Measurements from ENCODE around the gene SRGAP1.

SRGAP1 gene

DNA sequence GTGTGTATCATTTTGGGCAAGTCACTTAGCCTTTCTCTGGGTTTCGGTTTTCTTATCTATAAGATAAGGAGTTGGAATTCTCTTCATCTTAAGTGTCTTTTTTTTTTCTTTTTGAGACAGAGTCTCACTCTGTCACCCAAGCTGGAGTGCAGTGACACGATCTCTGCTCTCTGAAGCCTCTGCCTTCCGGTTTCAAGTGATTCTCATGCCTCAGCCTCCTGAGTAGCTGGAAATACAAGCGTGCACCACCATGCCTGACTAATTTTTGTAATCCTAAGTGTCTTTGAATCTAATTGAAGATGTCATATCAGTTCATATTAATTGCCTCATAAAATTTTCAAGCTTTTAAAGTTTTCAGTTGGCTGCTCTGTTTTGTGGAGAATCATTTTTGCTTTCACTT lies 4.0 kb downstream of the SRGAP1 start:
- TF ChIP-seq GATA3 (IDR thresholded peaks at IDR 0.05; ENCODE audit: low read depth, low read length), result no peak
- no peak for TF ChIP-seq GATA2 (IDR thresholded peaks at IDR 0.05; ENCODE audit: low read depth, low read length)

DNA sequence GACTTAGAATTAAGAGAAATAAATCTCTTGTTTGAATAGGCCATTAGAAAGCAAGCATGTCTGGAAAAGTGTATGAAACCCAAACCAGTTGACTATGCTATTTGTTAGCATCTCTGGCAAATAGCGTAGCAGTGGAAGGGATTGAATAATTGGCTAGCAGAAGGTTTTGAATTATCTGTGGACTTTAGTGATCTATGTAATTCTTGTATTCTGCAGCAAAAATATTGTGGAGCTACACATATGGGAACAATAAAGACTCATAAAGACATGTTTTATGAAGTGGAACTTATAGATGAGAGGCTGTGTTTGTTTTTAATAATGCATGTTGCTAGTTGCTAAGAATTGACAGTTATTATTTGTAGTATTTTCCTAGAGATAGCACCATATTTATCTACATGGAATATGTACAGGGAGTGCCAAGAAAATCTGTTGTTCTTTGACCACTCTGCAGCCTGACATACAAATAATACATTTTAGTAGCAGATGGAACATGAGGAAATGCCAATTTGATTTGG lies 4.7 kb downstream of the SRGAP1 start:
- TF ChIP-seq GATA3 (IDR thresholded peaks at IDR 0.05; ENCODE audit: low read depth, low read length) (no peak), GATA2 (IDR thresholded peaks at IDR 0.05; ENCODE audit: low read depth, low read length) (no peak)

DNA sequence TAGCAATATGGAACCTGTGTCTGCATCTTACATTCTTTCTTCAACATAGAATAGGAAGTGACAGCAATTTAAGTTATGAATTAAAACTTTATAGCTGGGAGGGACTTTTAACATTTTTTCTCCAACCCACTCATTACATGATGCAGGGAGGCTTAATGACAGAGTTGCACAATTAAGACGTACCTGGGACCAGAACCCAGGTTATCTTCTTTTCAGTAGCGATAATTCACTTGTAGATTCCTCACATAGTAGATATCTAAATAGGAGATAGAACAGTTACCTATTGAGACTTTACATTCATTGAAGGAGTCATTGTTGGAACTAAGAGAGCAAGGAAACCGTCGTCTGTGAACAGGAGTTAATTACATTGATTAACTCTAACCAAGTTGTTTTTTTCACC lies 5.1 kb downstream of the SRGAP1 start:
- TF ChIP-seq GATA2 (IDR thresholded peaks at IDR 0.05; ENCODE audit: low read depth, low read length) (no peak), GATA3 (IDR thresholded peaks at IDR 0.05; ENCODE audit: low read depth, low read length) (no peak)

DNA sequence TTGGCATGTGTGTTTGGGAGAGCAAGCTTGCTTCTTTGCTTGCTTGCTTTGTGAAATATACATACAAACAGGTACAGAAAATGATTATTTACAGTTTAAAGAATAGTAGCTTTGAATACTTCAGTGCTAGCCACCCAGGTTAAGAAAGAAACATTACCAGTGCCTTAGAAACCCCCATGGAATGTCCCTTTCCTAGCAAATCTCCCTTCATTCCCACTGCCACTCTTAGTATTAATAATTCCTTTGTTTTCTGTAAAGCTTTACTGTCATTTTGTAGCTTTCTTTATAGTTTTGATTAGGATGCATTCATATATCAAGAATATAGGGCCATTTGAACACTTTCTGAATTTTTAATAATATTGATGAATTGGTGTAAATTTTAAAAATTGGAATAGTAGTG lies 9.5 kb downstream of the SRGAP1 start:
- no peak for TF ChIP-seq GATA3 (IDR thresholded peaks at IDR 0.05; ENCODE audit: low read depth, low read length)
- no peak for TF ChIP-seq GATA2 (IDR thresholded peaks at IDR 0.05; ENCODE audit: low read depth, low read length)

DNA sequence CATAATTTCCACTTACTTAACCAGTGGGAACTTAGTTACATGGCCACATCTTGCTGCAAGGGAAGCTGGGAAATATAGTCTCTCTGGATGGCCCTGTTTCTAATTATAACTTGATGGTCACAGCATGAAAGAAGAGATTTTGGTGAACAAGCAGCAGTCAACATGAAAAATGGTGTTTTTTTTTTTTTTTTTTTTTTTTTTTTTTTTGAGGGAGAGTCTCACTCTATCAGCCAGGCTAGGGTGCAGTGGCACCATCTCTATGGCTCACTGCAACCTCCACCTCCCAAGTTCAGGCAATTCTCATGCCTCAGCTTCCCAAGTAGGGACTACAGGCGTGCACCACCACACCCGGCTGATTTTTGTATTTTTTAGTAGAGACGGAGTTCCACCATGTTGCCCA lies 10.8 kb downstream of the SRGAP1 start:
- no peak for TF ChIP-seq GATA3 (IDR thresholded peaks at IDR 0.05; ENCODE audit: low read depth, low read length)
- TF ChIP-seq GATA2 (IDR thresholded peaks at IDR 0.05; ENCODE audit: low read depth, low read length), result no peak

DNA sequence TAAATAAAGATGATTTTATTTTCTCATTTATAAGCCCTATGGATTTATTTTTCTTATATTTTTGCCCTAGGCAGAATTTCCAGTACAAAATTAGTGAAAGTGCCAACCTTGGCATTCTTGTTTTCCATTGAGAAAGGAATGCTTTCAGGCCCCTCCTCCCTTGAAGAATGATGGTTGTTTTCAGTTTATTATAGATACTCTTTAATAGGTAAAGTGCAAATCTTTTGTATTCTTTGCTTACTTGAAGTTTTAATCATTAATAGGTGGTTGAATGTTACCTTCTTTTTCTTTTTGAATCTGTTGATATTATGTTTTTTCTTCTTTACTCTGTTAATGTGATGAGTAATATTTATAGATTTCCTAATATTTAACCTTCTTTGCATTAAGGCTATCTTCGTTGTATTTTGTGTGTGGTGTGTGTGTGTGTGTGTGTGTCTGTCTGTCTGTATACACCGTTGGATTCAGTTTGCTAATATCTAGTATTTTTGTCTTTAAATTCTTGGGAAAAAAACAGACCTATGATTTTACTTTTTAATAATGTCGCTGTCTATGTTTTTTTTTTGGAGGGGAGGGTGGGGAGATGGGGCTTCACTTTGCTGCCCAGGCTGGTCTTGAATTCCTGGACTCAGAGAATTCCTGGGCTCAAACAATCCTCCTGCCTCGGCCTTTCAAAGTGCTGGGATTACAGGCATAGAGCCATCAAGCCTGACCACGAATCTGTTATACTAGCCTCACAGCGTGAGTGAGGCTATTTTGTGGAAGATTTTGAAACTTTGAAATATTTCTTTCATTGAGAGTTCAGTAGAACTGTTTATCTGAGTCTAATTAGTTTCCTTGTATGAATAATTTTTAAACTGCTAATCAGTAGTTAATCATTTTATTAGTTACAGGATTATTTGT lies 13.5 kb downstream of the SRGAP1 start:
- TF ChIP-seq GATA2 (IDR thresholded peaks at IDR 0.05; ENCODE audit: low read depth, low read length) (no peak), GATA3 (IDR thresholded peaks at IDR 0.05; ENCODE audit: low read depth, low read length) (no peak)

DNA sequence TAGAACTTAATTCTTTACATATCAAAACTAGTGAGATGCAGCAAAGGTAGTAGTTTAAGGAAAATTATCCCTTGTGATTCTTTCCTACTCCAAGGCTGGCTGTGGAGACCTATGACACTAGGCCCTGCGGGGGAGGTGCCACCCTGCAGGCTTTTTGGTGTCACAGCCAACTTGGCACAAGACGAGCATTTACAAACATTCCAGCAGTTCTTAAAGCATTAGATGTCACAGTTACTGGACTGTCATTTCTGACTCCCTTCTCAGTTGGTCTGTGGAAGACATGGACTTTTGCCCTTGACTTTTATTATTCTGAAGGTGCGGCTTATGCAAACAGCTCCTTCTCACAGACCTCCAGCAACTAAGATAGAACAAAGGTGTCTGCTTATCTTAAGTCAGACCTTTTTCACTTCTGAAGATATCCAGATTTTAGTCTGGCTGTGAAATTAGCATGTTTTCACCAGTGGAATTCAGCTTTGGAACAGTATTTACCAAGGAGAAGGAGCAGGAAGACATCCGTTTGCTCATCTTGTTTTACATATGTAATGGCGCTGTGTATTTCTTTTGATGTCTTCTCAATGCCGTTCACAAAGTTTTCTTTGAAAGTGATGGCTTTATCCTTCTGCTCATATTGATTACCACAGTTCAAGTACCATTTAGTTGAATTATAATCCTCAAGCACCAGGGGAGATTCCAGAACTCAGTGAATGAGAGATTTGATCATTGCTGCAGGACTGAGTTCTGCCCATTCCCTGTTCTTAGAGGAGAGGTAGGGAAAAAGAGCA lies 17.9 kb downstream of the SRGAP1 start:
- TF ChIP-seq GATA2 (IDR thresholded peaks at IDR 0.05; ENCODE audit: low read depth, low read length) (no peak), GATA3 (IDR thresholded peaks at IDR 0.05; ENCODE audit: low read depth, low read length) (no peak)

DNA sequence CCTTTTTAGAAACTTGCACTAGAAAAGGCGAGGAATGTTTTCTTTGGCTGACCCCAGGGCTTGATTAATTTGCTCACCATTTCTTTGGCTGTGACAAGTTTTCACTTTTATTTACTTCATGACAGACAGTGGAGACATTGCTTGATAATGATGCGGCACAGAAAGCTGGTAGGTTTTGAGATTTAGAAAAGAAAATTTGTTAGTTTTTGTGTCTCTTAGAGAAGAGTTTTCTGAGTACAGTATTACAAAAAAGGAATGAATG lies 18.4 kb downstream of the SRGAP1 start:
- TF ChIP-seq GATA2 (IDR thresholded peaks at IDR 0.05; ENCODE audit: low read depth, low read length), result no peak
- TF ChIP-seq GATA3 (IDR thresholded peaks at IDR 0.05; ENCODE audit: low read depth, low read length), result no peak

DNA sequence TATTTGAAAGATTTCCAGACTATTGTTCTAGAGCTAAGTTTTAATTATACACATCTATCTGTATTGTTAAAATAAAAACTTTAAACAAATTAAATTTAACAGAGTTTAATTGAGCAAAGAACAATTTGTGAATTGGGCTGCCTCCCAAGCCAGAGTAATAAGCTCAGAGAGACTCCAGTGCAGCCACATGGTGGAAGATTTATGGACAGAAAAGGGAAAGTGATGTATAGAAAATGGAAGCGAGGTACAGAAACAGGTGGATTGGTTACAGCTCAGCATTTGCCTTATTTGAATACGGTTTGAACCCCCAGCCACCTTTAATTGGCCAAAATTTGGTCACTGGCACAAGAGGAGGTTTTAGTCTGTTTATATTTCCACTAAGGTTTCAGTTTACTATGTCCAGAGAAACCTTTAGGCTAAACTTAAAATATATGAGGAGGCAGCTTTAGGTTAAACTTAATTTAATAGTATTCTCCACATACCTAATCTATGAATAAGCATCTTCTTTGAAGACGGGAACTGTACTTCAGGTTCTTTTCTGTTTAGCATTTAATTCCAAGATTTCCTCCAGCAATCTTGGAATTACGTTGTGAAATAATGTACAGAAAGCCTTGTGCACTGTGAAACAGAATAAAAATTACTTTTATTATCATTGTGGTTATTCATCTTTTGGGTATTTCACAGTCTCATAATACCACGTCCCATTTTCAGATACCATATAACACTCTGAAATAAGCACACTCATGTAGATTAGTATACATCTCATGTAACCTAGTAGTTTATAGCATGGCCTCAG lies 19.4 kb downstream of the SRGAP1 start:
- TF ChIP-seq GATA2 (IDR thresholded peaks at IDR 0.05; ENCODE audit: low read depth, low read length) (no peak), GATA3 (IDR thresholded peaks at IDR 0.05; ENCODE audit: low read depth, low read length) (no peak)

DNA sequence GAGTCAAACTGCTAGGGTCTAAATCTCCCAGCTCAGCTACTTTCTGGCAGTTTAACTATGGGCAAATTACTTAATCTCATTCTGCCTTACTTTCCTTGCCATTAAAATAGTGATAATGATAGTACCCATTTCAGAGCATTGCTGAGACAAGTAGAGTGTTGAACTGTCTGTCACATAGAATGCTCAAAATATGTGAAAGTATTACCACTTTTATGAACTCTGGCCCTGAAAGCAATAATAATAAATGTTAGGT lies 19.9 kb downstream of the SRGAP1 start:
- TF ChIP-seq GATA2 (IDR thresholded peaks at IDR 0.05; ENCODE audit: low read depth, low read length) (no peak), GATA3 (IDR thresholded peaks at IDR 0.05; ENCODE audit: low read depth, low read length) (no peak)

DNA sequence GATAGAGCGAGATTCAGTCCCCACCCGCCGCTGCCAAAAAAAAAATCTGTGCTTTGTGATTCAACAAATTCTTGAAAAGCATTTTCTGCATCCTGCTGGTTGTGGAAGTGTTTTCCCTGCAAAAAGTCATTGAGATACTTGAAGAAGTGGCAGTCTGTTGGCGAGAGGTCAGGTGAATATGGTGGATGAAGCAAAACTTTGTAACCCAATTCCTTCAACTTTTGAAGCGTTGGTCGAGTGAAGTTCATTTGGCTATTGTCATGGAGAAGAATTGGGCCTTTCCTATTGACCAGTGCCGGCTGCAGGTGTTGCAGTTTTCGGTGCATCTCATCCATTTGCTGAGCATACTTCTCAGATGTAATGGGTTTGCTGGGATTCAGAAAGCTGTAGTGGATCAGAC lies 20.9 kb downstream of the SRGAP1 start:
- no peak for TF ChIP-seq GATA3 (IDR thresholded peaks at IDR 0.05; ENCODE audit: low read depth, low read length)
- no peak for TF ChIP-seq GATA2 (IDR thresholded peaks at IDR 0.05; ENCODE audit: low read depth, low read length)

DNA sequence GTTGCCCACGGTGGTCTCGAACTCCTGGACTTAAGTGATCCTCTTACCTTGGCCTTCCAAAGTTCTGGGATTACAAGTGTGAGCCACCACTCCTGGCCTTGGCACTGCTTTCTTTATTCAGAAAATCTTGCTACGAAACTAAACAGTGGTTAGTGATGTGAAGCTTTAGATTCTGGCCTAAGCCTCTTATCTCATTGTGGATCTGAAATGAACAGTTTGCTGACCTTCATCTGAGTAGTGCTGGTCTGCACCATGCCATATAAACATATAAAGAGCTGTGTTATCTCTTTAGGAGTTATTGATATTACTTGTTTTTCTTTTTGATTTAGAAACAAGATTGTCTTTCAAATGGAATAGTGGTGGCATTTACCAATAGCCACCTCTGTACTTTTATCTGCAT lies 22.6 kb downstream of the SRGAP1 start:
- TF ChIP-seq GATA2 (IDR thresholded peaks at IDR 0.05; ENCODE audit: low read depth, low read length) (peak; percentile 54), GATA3 (IDR thresholded peaks at IDR 0.05; ENCODE audit: low read depth, low read length) (no peak)

DNA sequence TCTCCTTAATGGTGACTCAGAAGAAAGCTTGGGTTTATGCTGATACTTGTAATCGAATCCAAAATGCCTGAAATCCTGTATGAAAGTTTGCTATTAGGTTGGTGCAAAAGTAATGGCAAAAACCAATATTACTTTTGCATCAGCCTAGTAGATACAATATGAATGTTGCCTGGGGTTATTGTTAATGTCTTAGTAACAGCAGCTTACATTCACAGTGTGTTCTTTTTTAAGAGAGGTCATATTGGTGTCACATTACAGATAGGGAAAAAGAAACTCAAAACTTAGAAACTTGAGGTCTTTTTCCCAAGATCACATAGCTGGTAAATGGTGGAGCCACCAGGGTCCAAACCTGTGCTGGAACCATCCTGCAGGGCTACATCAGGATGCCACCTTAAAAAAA lies 25.2 kb downstream of the SRGAP1 start:
- TF ChIP-seq GATA2 (IDR thresholded peaks at IDR 0.05; ENCODE audit: low read depth, low read length) (no peak), GATA3 (IDR thresholded peaks at IDR 0.05; ENCODE audit: low read depth, low read length) (no peak)

DNA sequence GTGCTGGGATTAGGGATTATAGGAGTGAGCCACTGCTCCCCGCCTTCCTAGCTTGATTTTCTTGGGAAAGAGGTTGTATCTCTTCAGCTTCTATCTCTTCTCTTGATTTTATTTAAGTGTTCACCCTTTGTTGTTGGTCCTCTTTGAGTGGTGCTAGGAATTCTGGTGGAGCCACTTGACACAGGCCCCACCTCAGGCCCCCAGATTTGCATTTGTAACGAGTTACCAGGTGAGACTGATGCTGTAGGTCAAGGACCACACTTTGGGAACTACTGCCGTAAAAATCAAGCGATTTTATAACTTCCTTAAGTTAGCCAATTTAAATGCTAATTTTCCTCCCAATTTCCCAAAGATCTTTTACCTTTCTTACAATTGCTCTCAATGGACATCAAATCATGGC lies 26.3 kb downstream of the SRGAP1 start:
- TF ChIP-seq GATA2 (IDR thresholded peaks at IDR 0.05; ENCODE audit: low read depth, low read length), result no peak
- no peak for TF ChIP-seq GATA3 (IDR thresholded peaks at IDR 0.05; ENCODE audit: low read depth, low read length)

All from SH-SY5Y (cell line).